ENCODE data around the gene C22orf15.

Gene C22orf15, protein sequence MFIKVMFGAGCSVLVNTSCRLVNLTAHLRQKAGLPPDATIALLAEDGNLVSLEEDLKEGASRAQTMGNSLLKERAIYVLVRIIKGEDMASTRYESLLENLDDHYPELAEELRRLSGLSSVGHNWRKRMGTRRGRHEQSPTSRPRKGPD

DNA sequence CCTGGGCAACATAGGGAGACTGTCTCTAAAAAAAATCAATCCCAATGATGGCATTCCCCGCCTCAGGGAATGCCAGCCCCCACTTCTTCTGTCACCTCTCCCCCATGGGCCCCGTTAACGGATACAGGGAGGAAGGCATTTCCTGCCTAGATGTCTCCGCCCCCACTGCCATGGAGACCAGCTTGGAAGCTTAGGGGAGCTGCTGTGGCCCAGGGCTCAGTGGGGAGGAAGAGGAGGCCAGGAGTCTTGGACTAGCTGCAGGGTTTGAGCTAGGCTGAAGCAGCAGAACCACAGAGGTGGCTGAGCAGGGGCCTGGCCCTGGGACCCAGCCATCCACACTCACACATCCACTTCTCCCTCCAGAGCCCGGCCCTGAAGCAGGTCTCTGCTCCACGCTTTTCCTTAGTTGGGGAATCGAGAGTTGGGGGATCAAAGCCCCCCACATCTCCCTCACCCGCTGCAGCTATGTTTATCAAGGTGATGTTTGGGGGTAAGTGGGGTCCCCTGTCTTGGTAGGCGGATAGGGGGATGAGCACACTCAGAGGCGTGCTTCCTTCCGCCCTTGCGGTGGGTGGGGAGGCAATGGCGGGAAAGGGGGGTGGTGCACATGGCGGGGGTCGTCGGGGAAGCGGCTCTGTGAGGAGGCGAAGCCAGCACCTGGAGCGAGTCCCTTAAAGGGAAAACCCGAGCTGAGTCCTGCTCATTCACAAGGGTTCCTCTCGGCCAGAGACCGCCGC lies at the start of gene C22orf15:
Gene C22orf15, plus strand, starts transcription at position 149 of the 737 bp plus-strand sequence. Its CDS starts 317 bp downstream, at position 466.
- H3K4me2 ChIP-seq (ENCODE audit: low read length): no peak within 1 kb of the TSS
- H3K9ac ChIP-seq (ENCODE audit: low read length): no peak within 1 kb of the TSS
- peaks cover 4% of the 10 kb centered on the region for H3K4me1 ChIP-seq (ENCODE audit: low read length)
- TF ChIP-seq, protein P1, sequence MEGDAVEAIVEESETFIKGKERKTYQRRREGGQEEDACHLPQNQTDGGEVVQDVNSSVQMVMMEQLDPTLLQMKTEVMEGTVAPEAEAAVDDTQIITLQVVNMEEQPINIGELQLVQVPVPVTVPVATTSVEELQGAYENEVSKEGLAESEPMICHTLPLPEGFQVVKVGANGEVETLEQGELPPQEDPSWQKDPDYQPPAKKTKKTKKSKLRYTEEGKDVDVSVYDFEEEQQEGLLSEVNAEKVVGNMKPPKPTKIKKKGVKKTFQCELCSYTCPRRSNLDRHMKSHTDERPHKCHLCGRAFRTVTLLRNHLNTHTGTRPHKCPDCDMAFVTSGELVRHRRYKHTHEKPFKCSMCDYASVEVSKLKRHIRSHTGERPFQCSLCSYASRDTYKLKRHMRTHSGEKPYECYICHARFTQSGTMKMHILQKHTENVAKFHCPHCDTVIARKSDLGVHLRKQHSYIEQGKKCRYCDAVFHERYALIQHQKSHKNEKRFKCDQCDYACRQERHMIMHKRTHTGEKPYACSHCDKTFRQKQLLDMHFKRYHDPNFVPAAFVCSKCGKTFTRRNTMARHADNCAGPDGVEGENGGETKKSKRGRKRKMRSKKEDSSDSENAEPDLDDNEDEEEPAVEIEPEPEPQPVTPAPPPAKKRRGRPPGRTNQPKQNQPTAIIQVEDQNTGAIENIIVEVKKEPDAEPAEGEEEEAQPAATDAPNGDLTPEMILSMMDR (IDR thresholded peaks at IDR 0.05; ENCODE audit: low read depth, low read length): no peak
- TF ChIP-seq EZH2phosphoT487 (IDR thresholded peaks at IDR 0.05; ENCODE audit: low read depth): no peak
- H4K20me1 ChIP-seq (ENCODE audit: insufficient read depth, low read length): peaks cover 12% of the 10 kb centered on the region
- no peak within 1 kb of the TSS for H2AFZ ChIP-seq (ENCODE audit: low read depth, low read length)
- no peak within 1 kb of the TSS for H3K27ac ChIP-seq (ENCODE audit: low read length)
- no peaks in the 10 kb centered on the region for H3K9me3 ChIP-seq (ENCODE audit: insufficient read depth, low read length)
- H3K79me2 ChIP-seq (ENCODE audit: low read length): peaks cover 25% of the 10 kb centered on the region
- H3K4me3 ChIP-seq (ENCODE audit: low read length): no peak within 1 kb of the TSS
- no peaks in the 10 kb centered on the region for H3K27me3 ChIP-seq (ENCODE audit: low read depth, low read length)
- H3K36me3 ChIP-seq (replicated peaks; ENCODE audit: low read depth, low read length): peaks cover 27% of the 10 kb centered on the region

DNA sequence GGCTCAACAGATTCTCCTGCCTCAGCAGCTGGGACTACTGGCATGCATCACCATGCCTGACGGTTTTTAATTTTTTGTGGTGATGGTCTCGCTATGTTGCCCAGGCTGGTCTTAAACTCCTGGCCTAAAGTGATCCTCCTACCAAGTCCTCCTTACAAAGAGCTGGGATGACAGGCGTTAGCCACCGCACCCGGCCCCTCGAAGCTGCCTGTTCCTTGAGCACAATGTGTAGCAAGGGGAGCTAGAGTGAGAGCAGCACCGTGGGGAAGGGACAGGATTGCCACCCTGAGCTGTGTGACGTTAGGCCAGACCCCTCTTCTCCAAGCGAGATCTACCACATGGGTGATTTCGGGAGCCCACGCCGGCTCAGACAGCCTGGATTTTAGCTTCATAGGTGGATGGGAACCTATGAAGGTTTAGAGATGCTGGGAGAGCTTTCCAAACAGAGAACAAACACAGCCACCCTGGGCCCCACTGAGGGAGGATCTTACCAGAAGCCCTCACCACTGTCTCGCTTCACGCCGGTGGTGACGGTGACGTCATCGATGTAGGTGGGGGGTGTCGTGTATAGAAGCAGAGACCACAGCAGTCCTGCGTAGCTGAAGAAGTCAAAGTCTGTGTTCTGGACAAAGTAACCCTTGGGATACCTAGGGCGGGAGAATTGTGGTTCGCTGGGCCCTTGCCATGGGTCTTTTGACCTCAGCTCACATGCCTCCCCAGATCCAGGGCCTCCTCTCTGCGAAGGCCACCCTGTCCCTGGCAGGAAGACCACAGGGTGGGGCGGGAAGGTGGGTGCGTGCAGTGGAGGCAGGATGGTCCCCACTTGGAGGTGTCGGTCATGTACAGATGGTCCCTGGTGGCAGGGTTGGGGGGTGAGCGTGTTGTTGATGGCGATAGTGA lies 48.8 kb upstream of the C22orf15 start:
- Histone ChIP-seq H3K27me3 (ENCODE audit: low read depth, low read length) (no peaks in the 10 kb centered on the region), H3K36me3 (replicated peaks; ENCODE audit: low read depth, low read length) (peaks cover 34% of the 10 kb centered on the region), H3K9me3 (ENCODE audit: insufficient read depth, low read length) (no peaks in the 10 kb centered on the region), H3K4me3 (ENCODE audit: low read length) (no peak overlapping the region), H3K4me1 (ENCODE audit: low read length) (peaks cover 11% of the 10 kb centered on the region), H3K9ac (ENCODE audit: low read length) (no peak overlapping the region), H3K4me2 (ENCODE audit: low read length) (no peak overlapping the region), H3K79me2 (ENCODE audit: low read length) (peaks cover 20% of the 10 kb centered on the region), H4K20me1 (ENCODE audit: insufficient read depth, low read length) (0 out of 2 replicates have a peak, but pooled peaks cover 5% of the 10 kb centered on the region), H3K27ac (ENCODE audit: low read length) (no peak overlapping the region), H2AFZ (ENCODE audit: low read depth, low read length) (no peak overlapping the region)
- TF ChIP-seq, protein P1 (IDR thresholded peaks at IDR 0.05; ENCODE audit: low read depth, low read length): no peak
- no peak for TF ChIP-seq EZH2phosphoT487 (IDR thresholded peaks at IDR 0.05; ENCODE audit: low read depth)

DNA sequence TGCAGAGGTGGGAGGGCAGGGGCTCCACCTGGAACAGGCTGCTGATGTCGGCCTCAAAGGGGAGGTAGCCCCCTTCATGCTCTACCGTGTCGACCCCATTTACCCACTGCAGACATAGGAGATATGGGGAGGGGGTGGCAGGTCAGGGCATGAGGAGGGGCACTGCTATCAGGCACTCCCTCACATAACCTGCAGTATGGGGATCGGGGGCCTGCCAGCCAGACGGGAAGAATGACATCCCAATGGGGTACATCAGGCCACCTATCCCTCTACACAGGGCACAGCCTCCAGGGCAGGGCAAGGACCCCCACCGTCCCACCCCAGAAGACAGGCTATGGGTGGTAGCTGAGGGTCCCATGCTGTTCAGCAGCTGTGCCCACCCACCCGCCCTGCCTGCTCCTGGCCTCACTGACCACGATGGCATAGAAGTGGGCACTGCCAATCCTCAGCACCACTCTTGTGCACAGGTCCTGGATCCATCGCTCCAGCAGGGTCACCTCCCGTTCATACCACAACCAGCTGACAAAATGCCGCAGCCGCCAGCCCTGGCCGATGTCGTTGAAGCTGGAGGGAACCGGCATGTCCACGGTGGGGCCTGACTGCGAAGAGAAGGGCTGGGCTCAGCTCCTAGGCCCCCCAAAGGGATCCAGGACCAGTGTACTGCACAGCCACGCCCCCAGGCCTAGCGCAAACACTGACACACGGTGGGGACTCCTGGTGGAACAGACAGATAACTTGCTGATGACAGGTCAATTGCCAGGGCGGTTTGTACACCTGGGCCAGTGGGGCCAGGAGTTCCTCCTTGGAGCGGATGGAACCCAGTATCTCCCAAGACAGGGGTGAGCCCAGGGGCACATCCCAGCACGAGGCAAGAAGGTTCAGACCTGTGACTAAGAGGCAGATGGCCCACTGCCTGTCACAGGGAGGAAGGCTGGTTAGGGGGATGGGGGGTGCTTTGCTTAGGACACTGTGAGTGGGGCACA lies 47.9 kb upstream of the C22orf15 start:
- peaks cover 25% of the 10 kb centered on the region for H3K36me3 ChIP-seq (replicated peaks; ENCODE audit: low read depth, low read length)
- H3K27ac ChIP-seq (ENCODE audit: low read length): no peak overlapping the region
- no peaks in the 10 kb centered on the region for H3K27me3 ChIP-seq (ENCODE audit: low read depth, low read length)
- no peak overlapping the region for H3K9ac ChIP-seq (ENCODE audit: low read length)
- H3K79me2 ChIP-seq (ENCODE audit: low read length): peaks cover 20% of the 10 kb centered on the region
- H2AFZ ChIP-seq (ENCODE audit: low read depth, low read length): no peak overlapping the region
- H3K9me3 ChIP-seq (ENCODE audit: insufficient read depth, low read length): no peaks in the 10 kb centered on the region
- no peak overlapping the region for H3K4me3 ChIP-seq (ENCODE audit: low read length)
- H3K4me1 ChIP-seq (ENCODE audit: low read length): peaks cover 11% of the 10 kb centered on the region
- TF ChIP-seq, protein P1 (IDR thresholded peaks at IDR 0.05; ENCODE audit: low read depth, low read length): no peak
- TF ChIP-seq EZH2phosphoT487 (IDR thresholded peaks at IDR 0.05; ENCODE audit: low read depth): no peak
- H3K4me2 ChIP-seq (ENCODE audit: low read length): no peak overlapping the region
- 0 out of 2 replicates have a peak, but pooled peaks cover 4% of the 10 kb centered on the region for H4K20me1 ChIP-seq (ENCODE audit: insufficient read depth, low read length)

All from OCI-LY3 (cell line).